DMS79 treated with DMSO at 0.1 percent for 48 hours (cell line): ENCODE measurements around the gene LDHD.

ENCODE experiments used
- DNase-seq: peaks from one replicate; lab custom pipeline; 2025; lab: John Stamatoyannopoulos, UW

The LDHD gene

GRCh38 chr16:75116081-75116910, at the start of gene LDHD:
LDHD (minus strand) TSS chr16:75116780; CDS start chr16:75116720, 60 bp downstream.
- DNase-seq = no peak

GRCh38 chr16:75160386-75160785, 43.8 kb upstream of the LDHD start:
- DNase-seq = no peak

GRCh38 chr16:75152635-75153034, 36.1 kb upstream of the LDHD start:
- no peak for DNase-seq

DNA sequence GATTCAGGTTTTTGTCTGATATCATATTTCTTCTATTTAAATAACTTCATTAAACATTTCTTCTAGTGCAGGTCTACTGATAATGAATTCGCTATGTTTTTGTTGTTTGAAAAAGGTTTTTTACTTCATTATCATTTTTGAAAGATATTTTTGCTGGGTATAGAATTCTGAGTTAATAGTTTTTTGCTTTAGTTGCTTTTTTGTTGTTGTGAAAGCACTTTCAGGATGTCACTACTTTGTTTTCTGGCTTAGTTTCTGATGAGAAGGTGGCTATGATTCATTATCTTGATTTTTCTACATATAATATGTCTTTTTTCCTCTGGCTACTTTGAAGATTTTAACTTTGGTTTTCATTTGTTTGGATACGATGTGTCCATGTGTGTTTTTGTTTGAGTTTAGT, 35.2 kb upstream of the LDHD start:
- DNase-seq = no peak

DNA sequence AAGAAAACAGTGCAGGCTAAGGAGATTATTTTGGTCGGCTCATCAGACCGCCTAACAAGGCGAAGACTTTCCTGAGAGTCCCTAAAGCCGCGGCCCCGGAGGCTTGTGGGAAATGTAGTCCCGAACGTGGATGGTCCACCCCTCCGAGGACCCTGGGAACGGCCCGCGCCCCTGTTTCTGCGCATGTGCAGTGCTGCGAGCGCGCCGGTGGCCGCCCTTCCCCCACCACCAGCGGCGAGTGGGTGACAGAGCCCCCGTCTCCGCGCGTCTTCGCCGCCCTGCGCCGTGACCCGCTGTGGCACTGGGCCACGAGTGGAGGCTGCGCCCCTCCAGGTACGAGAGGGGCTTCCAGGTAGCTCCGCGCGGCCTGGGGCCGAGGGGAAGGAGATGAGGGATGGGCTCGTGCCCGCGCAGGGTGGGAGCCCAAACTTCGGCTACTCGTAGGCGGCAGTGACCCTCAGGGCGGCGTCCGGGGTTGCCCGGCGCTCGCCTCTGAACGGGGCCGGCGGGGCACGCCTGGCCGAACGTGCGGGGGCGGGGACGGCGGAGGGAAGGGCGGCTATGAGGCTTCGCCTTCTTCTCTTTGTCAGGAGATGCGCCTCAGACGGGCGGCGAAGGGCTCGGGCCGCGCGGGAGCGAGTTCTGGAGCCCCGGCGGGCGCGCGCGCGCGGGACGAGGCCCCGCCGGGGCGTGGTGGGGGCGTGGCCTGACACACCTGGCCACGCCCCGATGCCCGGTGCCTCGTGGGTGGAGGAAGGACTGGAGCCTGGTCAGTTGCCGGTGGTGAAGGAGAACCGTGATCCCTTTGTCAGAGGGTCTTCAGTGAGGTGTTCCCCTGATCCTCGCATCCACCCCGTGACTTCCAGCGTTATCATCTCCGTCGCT, 32.0 kb upstream of the LDHD start, which contains the start of gene ZFP1:
ZFP1 (plus strand) TSS at position 214 of the 885 bp plus-strand sequence. CDS start 4,428 bp downstream, outside the sequence.
- peak; percentile 72 for DNase-seq

- DNase-seq = no peak
These were observed 31.4 kb upstream of the LDHD start for GRCh38 chr16:75147968-75148310.

DNA sequence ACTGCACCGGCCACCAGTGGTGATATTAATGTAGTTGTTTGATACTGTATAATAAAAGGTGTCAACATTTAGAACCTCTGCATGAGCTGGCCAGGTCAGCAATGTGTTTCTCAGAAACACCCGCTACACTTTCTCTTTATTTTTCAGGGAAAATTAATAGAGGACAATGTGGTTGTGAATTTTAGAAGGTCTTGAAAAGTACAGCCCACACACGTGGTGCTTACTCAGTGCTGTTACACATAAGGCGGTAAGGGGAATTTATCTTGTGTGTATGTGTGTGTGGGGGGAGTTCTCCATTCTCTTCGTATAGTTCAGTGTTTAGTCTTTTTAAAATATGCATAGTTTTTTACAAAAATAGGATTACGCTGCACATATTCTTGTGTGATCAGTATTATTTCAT, 27.4 kb upstream of the LDHD start:
- DNase-seq = no peak

DNA sequence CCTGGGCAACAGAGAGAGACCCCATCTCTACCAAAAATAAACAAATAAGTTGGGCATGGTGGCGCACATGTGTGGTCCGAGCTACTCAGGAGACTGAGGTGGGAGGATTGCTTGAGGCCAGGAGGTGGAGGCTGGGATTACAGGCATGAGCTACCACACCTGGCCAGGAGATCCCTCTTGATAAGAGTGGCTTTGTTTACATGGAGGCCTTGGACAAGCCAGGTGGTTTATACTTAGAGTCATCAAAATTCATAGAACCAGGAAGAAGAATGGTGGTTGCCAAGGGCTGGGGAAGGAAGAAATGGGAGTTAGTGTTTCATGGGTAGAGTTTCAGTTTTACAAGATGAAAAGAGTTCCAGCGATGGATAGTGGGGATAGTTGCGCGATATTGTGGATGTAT, 22.9 kb upstream of the LDHD start:
- no peak for DNase-seq

DNA sequence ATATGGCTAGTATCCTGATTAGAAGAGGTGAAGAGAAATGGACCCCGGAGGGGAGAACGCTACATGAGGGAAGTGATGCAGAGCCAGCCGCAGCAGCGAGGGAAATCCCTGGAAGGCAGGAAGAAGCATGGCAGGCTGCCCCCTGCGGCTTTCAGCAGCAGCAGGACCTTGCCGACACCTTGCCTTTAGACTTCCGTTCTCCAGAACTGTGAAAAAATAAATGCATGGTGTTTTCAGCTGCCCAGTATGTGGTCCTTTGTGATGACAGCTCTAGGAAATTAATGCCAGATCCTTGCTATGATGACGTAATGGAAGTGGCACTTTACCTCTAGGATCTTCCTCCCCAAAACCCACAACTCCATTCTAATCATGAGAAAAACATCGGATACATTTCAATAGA, 22.1 kb upstream of the LDHD start:
- no peak for DNase-seq

GRCh38 chr16:75138233-75138632, 21.7 kb upstream of the LDHD start:
- DNase-seq = no peak

GRCh38 chr16:75131081-75131480, 14.5 kb upstream of the LDHD start:
- DNase-seq = no peak

GRCh38 chr16:75130150-75130771, 13.7 kb upstream of the LDHD start:
- DNase-seq = no peak

DNA sequence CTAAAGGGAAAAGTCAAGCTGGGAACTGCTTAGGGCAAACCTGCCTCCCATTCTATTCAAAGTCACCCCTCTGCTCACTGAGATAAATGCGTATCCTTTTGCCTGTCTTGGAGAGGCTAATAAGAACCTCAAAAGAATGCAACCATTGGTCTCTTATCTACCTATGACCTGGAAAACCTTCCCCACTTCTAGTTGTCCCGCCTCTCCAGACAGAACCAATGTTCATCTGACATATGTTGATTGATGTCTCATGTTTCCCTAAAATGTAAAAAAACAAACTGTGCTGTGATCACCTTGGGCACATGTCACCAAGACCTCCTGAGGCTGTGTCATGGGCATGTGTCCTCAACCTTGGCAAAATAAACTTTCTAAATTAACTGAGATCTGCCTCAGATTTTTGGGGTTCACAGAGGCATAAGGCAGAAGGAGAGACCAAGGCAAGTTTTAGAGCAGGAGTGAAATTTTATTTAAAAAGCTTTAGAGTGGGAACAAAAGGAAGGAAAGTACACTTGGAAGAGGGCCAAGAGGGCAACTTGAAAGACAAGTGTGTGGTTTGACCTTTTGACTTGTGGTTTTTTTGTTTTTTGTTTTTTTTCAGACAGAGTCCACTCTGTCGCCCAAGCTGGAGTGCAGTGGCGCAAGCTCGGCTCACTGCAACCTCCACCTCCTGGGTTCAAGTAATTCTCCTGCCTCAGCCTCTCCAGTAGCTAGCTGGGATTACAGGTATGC, 13.0 kb upstream of the LDHD start:
- DNase-seq = peak; percentile 8

- DNase-seq = no peak
These were observed 11.3 kb upstream of the LDHD start for GRCh38 chr16:75127713-75128415.

- no peak for DNase-seq
These were observed 6.0 kb upstream of the LDHD start for GRCh38 chr16:75122609-75123008.

- DNase-seq = no peak
These were observed 5.5 kb upstream of the LDHD start for GRCh38 chr16:75121949-75122568.

- DNase-seq = no peak
These were observed 3.7 kb upstream of the LDHD start for GRCh38 chr16:75120253-75120652.

DNA sequence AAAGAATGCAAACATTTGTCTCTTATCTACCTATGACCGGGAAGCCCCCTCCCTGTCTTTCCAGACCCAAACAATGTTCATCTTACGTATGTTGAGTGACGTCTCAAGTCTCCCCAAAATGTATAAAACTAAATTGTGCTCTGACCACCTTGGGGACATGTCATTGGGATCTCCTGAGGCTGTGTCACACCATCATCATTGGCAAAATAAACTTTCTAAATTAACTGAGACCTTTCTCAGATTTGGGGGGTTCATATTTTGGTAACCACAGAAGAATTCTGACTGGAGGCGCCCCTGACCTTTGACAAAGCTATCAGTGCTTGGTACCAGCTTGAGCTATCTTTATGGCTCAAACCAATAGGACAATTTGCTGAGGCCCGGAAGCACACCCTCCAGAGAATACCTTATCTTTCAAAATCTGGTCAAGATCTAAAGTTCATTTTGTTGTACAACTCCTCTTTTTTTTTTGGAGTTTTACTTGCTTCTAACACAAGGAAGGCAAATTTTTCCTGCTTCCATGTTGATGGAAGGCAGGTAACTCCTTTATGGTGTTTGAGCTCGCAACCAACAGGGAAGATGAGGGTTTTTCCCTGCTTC, 2.5 kb upstream of the LDHD start:
- no peak for DNase-seq

DNA sequence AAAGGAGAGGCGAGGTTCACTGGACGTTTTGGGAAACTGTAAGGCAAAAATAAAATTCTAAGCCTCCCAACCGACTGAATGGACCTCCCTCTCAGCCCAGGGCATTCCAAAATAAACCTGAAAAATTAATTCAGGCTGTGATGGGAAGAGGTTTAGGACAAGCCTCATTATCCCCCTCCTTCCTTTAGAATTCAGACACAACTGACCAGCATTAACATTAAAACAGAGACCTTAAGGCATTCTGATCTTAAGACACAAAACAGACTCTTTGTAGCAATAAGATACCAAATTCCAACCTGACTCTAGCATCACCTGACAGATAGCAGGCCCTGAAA, 298 bp upstream of the LDHD start:
- no peak for DNase-seq
